ENCODE results near the gene LONP1.

DNA sequence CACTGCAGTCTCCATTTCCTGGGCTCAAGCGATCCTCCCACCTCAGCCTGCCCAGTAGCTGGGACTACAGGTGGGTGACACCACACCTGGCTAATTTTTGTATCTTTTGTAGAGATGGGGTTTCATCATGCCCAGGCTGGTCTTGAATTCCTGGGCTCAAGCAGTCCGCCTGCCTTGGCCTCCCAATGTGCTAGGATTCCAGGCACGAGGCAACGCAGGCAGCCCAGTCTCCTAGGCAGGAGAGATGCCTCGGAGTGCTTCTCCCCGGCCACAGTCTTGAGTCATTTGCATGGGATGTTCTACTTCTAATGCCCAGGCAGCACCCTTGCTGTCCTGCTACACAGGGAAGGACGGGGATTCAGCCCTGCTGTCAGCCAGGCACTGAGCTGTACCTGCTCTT lies 48.3 kb downstream of the LONP1 start:
- no peak for TF ChIP-seq POLR2A (IDR thresholded peaks at IDR 0.05)
- TF ChIP-seq, protein P1, sequence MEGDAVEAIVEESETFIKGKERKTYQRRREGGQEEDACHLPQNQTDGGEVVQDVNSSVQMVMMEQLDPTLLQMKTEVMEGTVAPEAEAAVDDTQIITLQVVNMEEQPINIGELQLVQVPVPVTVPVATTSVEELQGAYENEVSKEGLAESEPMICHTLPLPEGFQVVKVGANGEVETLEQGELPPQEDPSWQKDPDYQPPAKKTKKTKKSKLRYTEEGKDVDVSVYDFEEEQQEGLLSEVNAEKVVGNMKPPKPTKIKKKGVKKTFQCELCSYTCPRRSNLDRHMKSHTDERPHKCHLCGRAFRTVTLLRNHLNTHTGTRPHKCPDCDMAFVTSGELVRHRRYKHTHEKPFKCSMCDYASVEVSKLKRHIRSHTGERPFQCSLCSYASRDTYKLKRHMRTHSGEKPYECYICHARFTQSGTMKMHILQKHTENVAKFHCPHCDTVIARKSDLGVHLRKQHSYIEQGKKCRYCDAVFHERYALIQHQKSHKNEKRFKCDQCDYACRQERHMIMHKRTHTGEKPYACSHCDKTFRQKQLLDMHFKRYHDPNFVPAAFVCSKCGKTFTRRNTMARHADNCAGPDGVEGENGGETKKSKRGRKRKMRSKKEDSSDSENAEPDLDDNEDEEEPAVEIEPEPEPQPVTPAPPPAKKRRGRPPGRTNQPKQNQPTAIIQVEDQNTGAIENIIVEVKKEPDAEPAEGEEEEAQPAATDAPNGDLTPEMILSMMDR (IDR thresholded peaks at IDR 0.05): no peak
